Neutrophil (primary cell): ENCODE results near the gene DUOX1.
"Not testable (repeated sequence)": the region's sequence is repeated elsewhere in the genome, so short reads cannot be mapped to it uniquely, and the experiment has no call there.

Experiments used
- H3K27ac ChIP-seq: fragments of 200-600 bp; sonication (generic); 2 replicates; pipeline ENCODE4 v1.5.1; 2016; ENCODE audit warnings: mild to moderate bottlenecking, moderate library complexity
- H3K27me3 ChIP-seq: fragments of 200-600 bp; sonication (generic); 2 replicates; pipeline ENCODE4 v1.6.0; 2016; ENCODE audit warnings: mild to moderate bottlenecking
- H3K36me3 ChIP-seq: fragments of 200-600 bp; sonication (generic); 2 replicates; pipeline ENCODE4 v1.5.1; 2017
- H3K4me1 ChIP-seq, 2 experiments: fragments of 200-600 bp in 1 of 2; sonication (generic) in 1 of 2; 1 replicate in 1 of 2; 2 replicates in 1 of 2; pipeline versions ENCODE4 v1.5.1 to v1.6.1; 2013 to 2016; ENCODE audit warnings: low read depth in 1 of 2, low read length in 1 of 2, mild to moderate bottlenecking in 1 of 2, moderate library complexity in 1 of 2; ENCODE audit not compliant: control insufficient read depth in 1 of 2, insufficient read depth in 1 of 2
- H3K4me3 ChIP-seq, 2 experiments: fragments of 200-600 bp in 1 of 2; sonication (generic) in 1 of 2; 1 replicate in 1 of 2; 2 replicates in 1 of 2; pipeline ENCODE4 v1.5.1; 2013 to 2016; ENCODE audit warnings: low read depth in 1 of 2, low read length in 1 of 2, mild to moderate bottlenecking in 1 of 2, moderate library complexity in 1 of 2
- H3K9me3 ChIP-seq: fragments of 200-600 bp; sonication (generic); 2 replicates; pipeline ENCODE4 v1.5.1; 2016
- TF ChIP-seq, protein P1 (sequence below): fragments of 200-600 bp; sonication (generic); IDR thresholded peaks from 2 replicates; pipeline ENCODE4 v1.5.1; 2016; ENCODE audit warnings: antibody characterized with exemption

DUOX1 gene

DNA sequence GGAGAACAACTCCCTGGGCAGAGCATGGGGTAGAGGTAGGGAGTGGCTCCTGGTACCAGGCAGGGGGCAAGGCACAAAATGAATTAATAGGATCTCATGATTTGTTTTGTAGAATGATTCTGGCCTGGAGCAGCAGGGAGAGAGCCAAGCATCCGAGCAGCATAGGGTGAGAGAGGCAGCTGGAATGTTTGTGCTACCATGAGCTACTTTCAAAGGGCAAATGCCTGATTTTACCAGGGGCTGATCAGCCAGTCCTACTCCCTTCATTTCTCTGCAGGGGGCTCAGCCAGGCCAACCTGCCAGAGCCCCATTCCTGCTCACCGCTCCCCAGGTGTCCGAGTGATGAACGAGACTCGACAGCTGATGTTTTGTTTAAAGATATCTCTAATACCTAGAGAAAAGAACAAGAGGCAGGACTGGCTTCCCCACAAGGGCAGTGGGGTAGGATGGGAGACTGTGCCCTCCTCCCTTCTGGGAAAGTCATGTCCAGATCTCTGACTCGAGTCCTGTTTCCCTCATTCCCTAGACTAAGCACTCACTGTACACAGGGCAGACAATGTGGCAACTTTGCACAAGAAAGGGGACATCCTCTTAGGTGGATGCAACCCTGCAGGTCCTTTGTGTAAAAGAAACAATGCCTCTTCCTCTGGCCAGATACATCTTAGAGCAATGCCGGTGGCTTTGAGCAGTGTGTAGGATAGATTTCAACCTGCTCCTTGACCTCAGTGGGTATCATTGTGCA is 28.7 kb upstream of the DUOX1 start:
- H3K4me3 ChIP-seq: no peak overlapping the region
- TF ChIP-seq, protein P1, sequence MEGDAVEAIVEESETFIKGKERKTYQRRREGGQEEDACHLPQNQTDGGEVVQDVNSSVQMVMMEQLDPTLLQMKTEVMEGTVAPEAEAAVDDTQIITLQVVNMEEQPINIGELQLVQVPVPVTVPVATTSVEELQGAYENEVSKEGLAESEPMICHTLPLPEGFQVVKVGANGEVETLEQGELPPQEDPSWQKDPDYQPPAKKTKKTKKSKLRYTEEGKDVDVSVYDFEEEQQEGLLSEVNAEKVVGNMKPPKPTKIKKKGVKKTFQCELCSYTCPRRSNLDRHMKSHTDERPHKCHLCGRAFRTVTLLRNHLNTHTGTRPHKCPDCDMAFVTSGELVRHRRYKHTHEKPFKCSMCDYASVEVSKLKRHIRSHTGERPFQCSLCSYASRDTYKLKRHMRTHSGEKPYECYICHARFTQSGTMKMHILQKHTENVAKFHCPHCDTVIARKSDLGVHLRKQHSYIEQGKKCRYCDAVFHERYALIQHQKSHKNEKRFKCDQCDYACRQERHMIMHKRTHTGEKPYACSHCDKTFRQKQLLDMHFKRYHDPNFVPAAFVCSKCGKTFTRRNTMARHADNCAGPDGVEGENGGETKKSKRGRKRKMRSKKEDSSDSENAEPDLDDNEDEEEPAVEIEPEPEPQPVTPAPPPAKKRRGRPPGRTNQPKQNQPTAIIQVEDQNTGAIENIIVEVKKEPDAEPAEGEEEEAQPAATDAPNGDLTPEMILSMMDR: no peak
- H3K27me3 ChIP-seq: peaks cover 10% of the 10 kb centered on the region
- no peak overlapping the region for H3K27ac ChIP-seq
- no peaks in the 10 kb centered on the region for H3K9me3 ChIP-seq
- no peaks in the 10 kb centered on the region for H3K4me1 ChIP-seq
- H3K36me3 ChIP-seq: no peaks in the 10 kb centered on the region

- Histone ChIP-seq H3K36me3 (no peaks in the 10 kb centered on the region), H3K4me3 (no peak overlapping the region), H3K4me1 (no peaks in the 10 kb centered on the region), H3K9me3 (no peaks in the 10 kb centered on the region), H3K27ac (no peak overlapping the region), H3K27me3 (peaks cover 16% of the 10 kb centered on the region)
- TF ChIP-seq, protein P1: no peak
Observed at GRCh38 chr15:45101749-45102148, 28.0 kb upstream of the DUOX1 start.

- Histone ChIP-seq H3K4me1 (no peaks in the 10 kb centered on the region), H3K4me3 (no peak overlapping the region), H3K27me3 (peaks cover 21% of the 10 kb centered on the region), H3K27ac (no peak overlapping the region), H3K36me3 (no peaks in the 10 kb centered on the region), H3K9me3 (no peaks in the 10 kb centered on the region)
- TF ChIP-seq, protein P1: no peak
Observed at GRCh38 chr15:45102226-45102625, 27.6 kb upstream of the DUOX1 start.

DNA sequence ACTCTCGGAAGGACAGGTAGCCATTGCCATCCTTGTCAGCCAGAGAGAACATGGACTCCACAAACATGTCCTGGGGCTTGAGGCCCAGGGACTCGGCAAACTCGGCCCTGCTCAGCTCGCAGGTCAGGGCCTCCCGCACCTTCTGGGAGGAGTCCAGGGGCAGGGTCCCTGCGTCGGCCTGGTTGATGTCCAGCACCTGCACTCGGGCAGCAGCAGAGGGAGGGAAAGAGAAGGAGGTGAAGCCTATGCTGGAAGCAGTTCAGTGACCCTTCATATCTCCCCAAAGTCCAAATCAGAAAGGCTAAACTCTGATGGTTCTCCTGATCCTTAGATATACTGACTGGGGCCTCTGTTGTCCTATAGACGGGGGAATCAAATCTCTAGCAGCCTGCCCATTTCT is 25.6 kb upstream of the DUOX1 start:
- not testable (repeated sequence) for H3K4me3 ChIP-seq, H3K36me3 ChIP-seq, H3K4me1 ChIP-seq, H3K27ac ChIP-seq, H3K9me3 ChIP-seq
- peaks cover 37% of the 10 kb centered on the region for H3K27me3 ChIP-seq

DNA sequence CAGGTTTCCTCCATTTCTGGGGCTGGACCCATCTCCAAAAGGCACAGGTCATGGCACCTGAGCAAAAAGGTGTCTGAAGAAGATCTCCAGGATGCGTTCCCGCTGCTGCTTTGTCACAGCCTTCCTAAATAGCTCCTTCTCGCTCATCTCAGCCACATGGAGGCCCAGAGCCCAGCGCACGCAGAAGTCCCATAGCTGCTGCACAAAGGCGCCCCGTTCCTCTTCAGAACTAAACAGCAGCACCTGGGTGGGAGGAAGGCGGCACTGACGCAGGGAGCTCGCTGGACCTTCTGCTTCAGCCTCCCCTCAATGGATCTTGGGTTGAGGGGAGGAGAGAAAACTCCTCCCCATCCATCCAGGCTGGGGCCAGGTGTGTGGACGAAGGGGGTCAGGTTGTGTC is 24.2 kb upstream of the DUOX1 start:
- peaks cover 51% of the 10 kb centered on the region for H3K27me3 ChIP-seq
- H3K4me1 ChIP-seq: no peaks in the 10 kb centered on the region
- H3K27ac ChIP-seq: no peak overlapping the region
- no peaks in the 10 kb centered on the region for H3K36me3 ChIP-seq
- no peak overlapping the region for H3K4me3 ChIP-seq
- TF ChIP-seq, protein P1: no peak
- no peaks in the 10 kb centered on the region for H3K9me3 ChIP-seq

GRCh38 chr15:45106002-45106790 is 23.6 kb upstream of the DUOX1 start:
- peaks cover 56% of the 10 kb centered on the region for H3K27me3 ChIP-seq
- H3K9me3 ChIP-seq: no peaks in the 10 kb centered on the region
- H3K36me3 ChIP-seq: no peaks in the 10 kb centered on the region
- no peak overlapping the region for H3K27ac ChIP-seq
- H3K4me3 ChIP-seq: no peak overlapping the region
- TF ChIP-seq, protein P1: no peak
- no peaks in the 10 kb centered on the region for H3K4me1 ChIP-seq
